Endothelial cell of umbilical vein (primary cell): ENCODE data around the gene PCNT. TPM values are rescaled to one million over a fixed set of nuclear protein-coding genes. Genes with fewer than 3 reads are reported as not detected.

ENCODE experiments used
- BruUV-seq: library from RNA; stranded (reverse); fragments of 400-500 nt; replicated peaks from 2 replicates; lab custom pipeline; 2021; lab: Mats Ljungman, UMichigan
- CTCF ChIA-PET: fragments of 300-600, 350-600 bp; sonication (Branson Sonifier 250); formaldehyde crosslinking; loops from one replicate; lab custom pipeline; 2021; ENCODE audit warnings: antibody characterized with exemption, inconsistent platforms; lab: Charles Lee
- POLR2A ChIA-PET: fragments of 300-600, 350-600 bp; sonication (Branson Sonifier 250); formaldehyde crosslinking; loops from one replicate; lab custom pipeline; 2021; ENCODE audit warnings: antibody characterized with exemption, inconsistent platforms; lab: Charles Lee
- DNase-seq: peaks from one replicate; pipeline ENCODE4 v3.0.0-alpha.2; 2011; ENCODE audit warnings: low read depth, low spot score
- FAIRE-seq: peaks from 2 replicates; lab custom pipeline; 2011; peaks lifted over from hg19 to GRCh38; lab: Jason Lieb, UNC
- H2AFZ ChIP-seq: 2 replicates; pipeline ENCODE4 v1.6.0; 2012; ENCODE audit warnings: low read depth, low read length, control low read depth, inconsistent platforms
- H3K27ac ChIP-seq: 2 replicates; pipeline ENCODE4 v1.5.1; 2011; ENCODE audit warnings: low read depth, mild to moderate bottlenecking, control low read depth, low read length, moderate library complexity; ENCODE audit not compliant: insufficient read depth
- H3K27me3 ChIP-seq, 2 experiments: 2 replicates each; pipeline versions ENCODE4 v1.6.0 to v1.6.1; 2011; ENCODE audit warnings: low read length in 2 of 2, mixed read lengths in 1 of 2; ENCODE audit not compliant: control insufficient read depth in 2 of 2, insufficient read depth in 2 of 2
- H3K36me3 ChIP-seq, 2 experiments: 2 replicates in 1 of 2; 3 replicates in 1 of 2; pipeline ENCODE4 v1.5.1; 2011; ENCODE audit warnings: low read length in 2 of 2, mild to moderate bottlenecking in 1 of 2, moderate library complexity in 1 of 2; ENCODE audit not compliant: control insufficient read depth in 2 of 2, insufficient read depth in 2 of 2; ENCODE audit errors: extremely low read depth in 1 of 2
- H3K4me1 ChIP-seq: 3 replicates; pipeline ENCODE4 v1.5.1; 2011; ENCODE audit warnings: mild to moderate bottlenecking, low read length; ENCODE audit not compliant: control insufficient read depth, insufficient read depth; ENCODE audit errors: extremely low read depth
- H3K4me2 ChIP-seq: 2 replicates; pipeline ENCODE4 v1.6.1; 2011; ENCODE audit warnings: low read length, control low read depth, mixed read lengths; ENCODE audit not compliant: insufficient read depth
- H3K4me3 ChIP-seq, 3 experiments: fragments of 200-600 bp in 1 of 3; sonication (generic), shearing (Covaris generic) in 1 of 3; replicated peaks in 1 of 3; 2 replicates each; pipeline ENCODE4 v1.5.1; 2011 to 2016; ENCODE audit warnings: control low read depth in 3 of 3, low read length in 3 of 3, mild to moderate bottlenecking in 2 of 3, inconsistent platforms in 1 of 3, low read depth in 1 of 3, moderate library complexity in 1 of 3; ENCODE audit not compliant: insufficient read depth in 1 of 3
- H3K79me2 ChIP-seq: 2 replicates; pipeline ENCODE4 v1.6.0; 2012; ENCODE audit warnings: low read length, inconsistent platforms; ENCODE audit not compliant: control insufficient read depth, insufficient read depth
- H3K9ac ChIP-seq: replicated peaks from 2 replicates; pipeline ENCODE3; 2011; ENCODE audit warnings: low read length, control low read depth; ENCODE audit not compliant: insufficient read depth; ENCODE audit errors: extremely low read depth
- H3K9me1 ChIP-seq: replicated peaks from 3 replicates; pipeline ENCODE4 v1.6.0; 2011; ENCODE audit warnings: mild to moderate bottlenecking, low read length; ENCODE audit not compliant: control insufficient read depth, insufficient read depth; ENCODE audit errors: extremely low read depth
- H3K9me3 ChIP-seq: replicated peaks from 2 replicates; pipeline ENCODE4 v1.5.1; 2012; ENCODE audit warnings: low read length, inconsistent platforms; ENCODE audit not compliant: control insufficient read depth, insufficient read depth
- H4K20me1 ChIP-seq: replicated peaks from 2 replicates; pipeline ENCODE3; 2011; ENCODE audit warnings: mild to moderate bottlenecking, low read length; ENCODE audit not compliant: control insufficient read depth, insufficient read depth; ENCODE audit errors: extremely low read depth
- EZH2 ChIP-seq: IDR thresholded peaks from 2 replicates; pipeline ENCODE4 v1.6.1; 2012; ENCODE audit warnings: borderline replicate concordance, low read depth, mild to moderate bottlenecking, moderate library complexity, low read length, inconsistent platforms; ENCODE audit not compliant: severe bottlenecking
- FOS ChIP-seq: IDR thresholded peaks from 2 replicates; pipeline ENCODE4 v1.6.1; 2011; ENCODE audit warnings: mild to moderate bottlenecking, low read length, moderate library complexity, borderline replicate concordance; ENCODE audit not compliant: insufficient read depth
- GATA2 ChIP-seq: IDR thresholded peaks from 2 replicates; pipeline ENCODE4 v1.7.0; 2011; ENCODE audit warnings: low read depth, mild to moderate bottlenecking, moderate library complexity, mixed read lengths, low read length; ENCODE audit not compliant: insufficient read length, insufficient read depth
- JUN ChIP-seq: IDR thresholded peaks from 2 replicates; pipeline ENCODE4 v1.6.1; 2011; ENCODE audit warnings: borderline replicate concordance, low read depth; ENCODE audit not compliant: insufficient read length, insufficient read depth
- MAX ChIP-seq: IDR thresholded peaks from 2 replicates; pipeline ENCODE4 v1.6.1; 2011; ENCODE audit not compliant: insufficient read depth, insufficient read length
- MYC ChIP-seq: IDR thresholded peaks from one replicate; pipeline ENCODE4 v1.6.1; 2011; ENCODE audit warnings: mild to moderate bottlenecking, low read depth, low read length
- POLR2A ChIP-seq: IDR thresholded peaks from 2 replicates; pipeline ENCODE4 v1.6.1; 2012; ENCODE audit warnings: low read depth, mild to moderate bottlenecking, control low read depth, low read length
- POLR2AphosphoS5 ChIP-seq: IDR thresholded peaks from 2 replicates; pipeline ENCODE4 v1.6.1; 2012; ENCODE audit warnings: low read depth, mild to moderate bottlenecking, control low read depth, low read length, moderate library complexity; ENCODE audit not compliant: insufficient read depth
- dilution Hi-C: fragments of 300-500 bp; cut with MboI; formaldehyde crosslinking; loops from one replicate; pipeline ENCODE4 v1.15.0; 2019; ENCODE audit warnings: low sequenced_read_pairs; ENCODE audit not compliant: extremely low pct_ligation_motif_present
- intact Hi-C: fragments of 100-400 bp; cut with micrococcal nuclease; formaldehyde crosslinking; loops from one replicate; pipeline ENCODE4 v1.10.0; 2022
- polyA plus RNA-seq, 4 experiments: library from polyadenylated mRNA; depleted of rRNA in 3 of 4; stranded (reverse) in 3 of 4; unstranded in 1 of 4; fragments of >200 nt; gene quantifications; 2 replicates each; pipeline versions ENCODE4 v1.2.1 to v1.2.3, GENCODE V29; 2011 to 2012; ENCODE audit warnings: missing spikeins in 1 of 4
- total RNA-seq: library from RNA; stranded (reverse); gene quantifications from 2 replicates; pipeline ENCODE4 v1.2.3, GENCODE V29; 2021
- TF ChIP-seq, protein P1 (sequence below), 2 donors: IDR thresholded peaks; 1 replicate in 1 of 2; 2 replicates in 1 of 2; pipeline ENCODE4 v1.5.1; 2011; ENCODE audit warnings: low read length in 2 of 2, mild to moderate bottlenecking in 2 of 2, moderate library complexity in 2 of 2, control low read depth in 1 of 2, inconsistent platforms in 1 of 2, low read depth in 1 of 2; ENCODE audit not compliant: insufficient read depth in 1 of 2; ENCODE audit errors: extremely low read depth in 1 of 2

PCNT gene
- total and polyA plus RNA-seq, 2 donors (not counting 3 experiments of a cell fraction or from before 2014, with no cell fraction given) = 9.6 to 49.5 TPM

DNA sequence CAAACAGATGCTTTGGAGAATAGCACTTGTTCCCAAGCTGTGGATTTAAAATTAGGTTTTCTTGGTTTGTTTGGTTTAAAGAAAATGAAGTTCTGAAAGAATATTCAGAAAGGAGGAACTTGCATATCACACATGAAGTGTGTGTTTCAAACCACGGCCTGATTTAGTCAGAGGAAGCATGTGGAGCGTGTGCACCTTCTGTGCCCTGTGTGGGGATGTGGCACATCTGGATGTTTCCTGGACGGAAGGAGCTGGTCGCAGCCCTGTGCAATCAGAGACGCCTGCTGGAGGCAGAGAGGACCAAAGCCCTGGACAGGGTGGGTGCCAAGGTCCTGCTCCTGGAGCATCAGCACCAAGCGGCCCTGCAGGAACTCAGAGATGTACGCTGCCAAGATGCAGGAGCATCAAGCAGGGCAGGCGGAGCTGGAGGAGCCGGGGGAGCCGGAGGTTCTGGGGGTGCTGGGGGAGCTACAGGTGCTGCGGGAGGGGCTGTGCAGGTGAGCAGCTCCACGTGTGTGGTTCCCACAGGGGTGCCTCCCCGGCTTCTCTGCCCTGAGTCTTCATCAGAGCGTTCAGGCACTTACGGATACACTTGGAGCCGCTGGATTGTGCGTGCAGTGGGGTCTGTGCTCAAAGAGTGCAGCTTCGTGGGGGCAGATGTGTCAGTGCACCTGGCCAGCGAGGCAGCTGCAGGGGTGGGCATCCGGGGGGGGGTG, 45.7 kb downstream of the PCNT start:
- H3K36me3 ChIP-seq = peaks cover 4 to 10% of the 10 kb centered on the region in 2 experiments
- ChIA-PET CTCF (interaction anchor here (1.4 kb wide), 1 partner anchor 10 kb away, joined by 3 read pairs; no protein-coding TSS in a partner anchor), POLR2A (no interaction called here)
- no peak overlapping the region for H3K9ac ChIP-seq
- H3K79me2 ChIP-seq = peaks cover 10% of the 10 kb centered on the region
- no peak overlapping the region for H3K4me3 ChIP-seq
- H4K20me1 ChIP-seq = no peaks in the 10 kb centered on the region
- DNase-seq = no peak
- TF ChIP-seq MYC (no peak), POLR2A (no peak), JUN (no peak), POLR2AphosphoS5 (no peak), EZH2 (no peak), GATA2 (no peak), FOS (no peak), MAX (no peak)
- TF ChIP-seq, protein P1, sequence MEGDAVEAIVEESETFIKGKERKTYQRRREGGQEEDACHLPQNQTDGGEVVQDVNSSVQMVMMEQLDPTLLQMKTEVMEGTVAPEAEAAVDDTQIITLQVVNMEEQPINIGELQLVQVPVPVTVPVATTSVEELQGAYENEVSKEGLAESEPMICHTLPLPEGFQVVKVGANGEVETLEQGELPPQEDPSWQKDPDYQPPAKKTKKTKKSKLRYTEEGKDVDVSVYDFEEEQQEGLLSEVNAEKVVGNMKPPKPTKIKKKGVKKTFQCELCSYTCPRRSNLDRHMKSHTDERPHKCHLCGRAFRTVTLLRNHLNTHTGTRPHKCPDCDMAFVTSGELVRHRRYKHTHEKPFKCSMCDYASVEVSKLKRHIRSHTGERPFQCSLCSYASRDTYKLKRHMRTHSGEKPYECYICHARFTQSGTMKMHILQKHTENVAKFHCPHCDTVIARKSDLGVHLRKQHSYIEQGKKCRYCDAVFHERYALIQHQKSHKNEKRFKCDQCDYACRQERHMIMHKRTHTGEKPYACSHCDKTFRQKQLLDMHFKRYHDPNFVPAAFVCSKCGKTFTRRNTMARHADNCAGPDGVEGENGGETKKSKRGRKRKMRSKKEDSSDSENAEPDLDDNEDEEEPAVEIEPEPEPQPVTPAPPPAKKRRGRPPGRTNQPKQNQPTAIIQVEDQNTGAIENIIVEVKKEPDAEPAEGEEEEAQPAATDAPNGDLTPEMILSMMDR (IDR thresholded peaks at IDR 0.05; ENCODE audit: extremely low read depth in 1 of 2, insufficient read depth in 1 of 2, low read depth in 1 of 2, low read length in 2 of 2) = no peak
- H2AFZ ChIP-seq = no peak overlapping the region
- BruUV-seq = no TSS peak
- no peak overlapping the region for H3K27ac ChIP-seq
- H3K27me3 ChIP-seq = no peaks in the 10 kb centered on the region
- H3K9me1 ChIP-seq = no peaks in the 10 kb centered on the region
- intact Hi-C loops (no loop called here), dilution Hi-C loops (no loop called here)
- H3K4me1 ChIP-seq = no peaks in the 10 kb centered on the region
- H3K4me2 ChIP-seq = no peak overlapping the region
- H3K9me3 ChIP-seq = no peaks in the 10 kb centered on the region
- FAIRE-seq = no peak
